MV-4-11 (cell line): Measurements from ENCODE around the gene LGALS7B.
"Not testable (repeated sequence)": the region's sequence is repeated elsewhere in the genome, so short reads cannot be mapped to it uniquely, and the experiment has no call there.

Source experiments
- DNase-seq: peaks from one replicate; lab custom pipeline; 2025; lab: John Stamatoyannopoulos, UW

The LGALS7B gene

DNA sequence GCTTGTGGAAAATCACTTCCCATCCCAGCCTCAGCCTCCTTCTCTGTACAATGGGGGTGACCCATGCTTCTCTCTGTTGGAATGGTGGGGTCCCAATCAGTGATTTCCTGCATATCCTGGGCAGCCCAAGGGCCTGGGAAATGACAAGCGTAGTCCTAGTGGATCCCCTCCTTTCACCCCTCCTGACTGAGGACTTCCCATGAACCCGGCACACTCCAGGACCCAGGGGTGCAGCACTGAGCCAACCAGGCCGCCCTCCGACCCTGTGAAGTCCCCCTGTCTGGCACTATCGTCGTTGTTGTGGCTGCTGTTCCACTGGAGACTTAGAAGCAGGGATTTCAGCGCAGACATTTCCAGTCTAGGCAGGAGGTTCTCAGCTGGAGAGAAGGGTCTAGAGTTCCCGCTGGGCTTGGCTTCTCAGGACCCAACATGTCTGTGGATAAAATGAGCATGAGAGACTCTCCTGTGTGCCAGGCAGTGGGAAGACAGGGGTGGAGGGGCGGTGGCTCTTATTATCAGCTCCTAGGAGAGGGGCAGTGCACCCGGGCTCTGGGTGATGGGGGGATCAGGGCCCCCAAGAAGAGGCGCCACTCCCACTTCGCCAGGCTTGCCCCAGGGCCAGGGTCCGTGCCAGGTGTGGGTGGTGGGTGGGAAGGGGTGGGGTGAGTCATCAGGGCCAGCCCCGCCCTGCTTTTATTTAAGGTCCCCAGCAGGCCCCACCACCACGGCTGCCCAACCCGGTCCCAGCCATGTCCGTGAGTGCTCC is at the start of gene LGALS7B:
Gene LGALS7B (plus strand): TSS at position 723 of the 766 bp plus-strand sequence. CDS start 27 bp downstream, at position 750.
- DNase-seq: no peak

DNA sequence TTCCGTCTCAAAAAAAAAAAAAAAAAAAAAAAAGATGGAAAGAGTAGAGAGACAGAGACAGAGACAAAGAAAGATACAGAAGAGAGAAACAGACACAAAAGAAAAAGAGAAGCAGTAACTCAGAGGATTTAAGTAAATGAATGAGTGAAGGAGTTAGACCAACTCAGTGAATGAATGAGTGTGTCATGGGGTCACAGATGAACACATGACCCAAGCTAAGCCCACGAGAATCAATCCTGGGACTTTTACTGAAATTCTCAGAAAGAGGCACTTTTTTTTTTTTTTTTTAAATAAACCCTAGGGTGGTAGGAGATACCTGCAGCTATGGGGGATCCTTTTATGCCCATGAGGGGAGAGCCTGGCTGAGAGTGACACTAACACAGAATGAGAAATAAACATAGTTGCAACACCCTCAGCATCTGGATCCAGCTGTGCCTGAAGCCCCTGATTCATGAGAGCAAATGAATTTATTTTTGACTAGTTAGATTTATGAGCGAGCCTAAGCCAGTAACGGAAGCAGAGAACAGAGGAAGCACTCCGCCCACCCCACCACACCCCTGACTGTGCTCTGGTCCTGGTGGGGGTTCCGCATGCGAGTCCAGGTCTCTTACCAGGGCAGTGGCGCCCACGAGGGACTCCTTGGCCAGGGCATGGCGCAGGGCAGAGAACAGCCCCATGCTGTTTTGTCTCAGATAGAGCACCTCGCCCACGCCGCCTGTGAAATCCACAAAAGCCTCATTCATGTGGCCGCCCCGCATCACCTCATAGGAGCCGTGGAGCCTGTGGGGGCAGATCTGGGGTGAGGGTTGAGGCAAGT is 49.4 kb upstream of the LGALS7B start:
- peak; percentile 63 for DNase-seq

DNA sequence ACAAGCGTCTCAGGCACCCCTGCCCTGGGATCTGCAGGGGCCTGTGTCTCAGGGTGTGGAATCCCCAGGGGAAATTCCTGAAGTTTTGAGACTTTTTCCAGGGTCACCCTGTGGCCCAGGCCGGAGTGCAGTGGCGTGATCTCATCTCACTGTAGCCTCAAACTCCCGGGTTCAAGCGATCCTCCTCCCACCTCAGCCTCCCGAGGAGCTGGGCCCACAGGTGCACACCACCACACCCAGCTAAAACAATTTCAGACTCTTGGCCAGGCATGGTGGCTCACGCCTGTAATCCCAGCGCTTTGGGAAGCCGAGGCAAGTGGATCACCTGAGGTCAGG is 48.8 kb upstream of the LGALS7B start:
- DNase-seq: no peak

DNA sequence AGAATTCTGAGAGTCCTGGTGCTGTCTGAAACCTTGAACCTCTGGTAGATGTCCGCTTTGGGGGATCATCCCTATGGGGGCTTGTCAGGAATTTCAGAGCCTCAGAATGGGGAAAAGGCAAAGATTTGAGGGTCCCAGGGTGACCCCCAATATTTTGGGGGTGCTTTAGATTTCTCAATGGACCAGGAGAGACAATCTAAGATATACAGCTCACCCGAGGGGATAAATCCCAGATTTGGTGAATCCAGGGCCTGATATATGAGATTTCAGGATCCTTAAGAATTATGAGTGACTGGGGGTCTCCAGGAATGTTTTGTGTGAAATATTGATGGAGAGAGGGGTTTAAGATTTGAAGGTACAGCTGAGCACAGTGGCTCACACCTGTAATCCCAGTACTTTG is 48.1 kb upstream of the LGALS7B start:
- no peak for DNase-seq

DNA sequence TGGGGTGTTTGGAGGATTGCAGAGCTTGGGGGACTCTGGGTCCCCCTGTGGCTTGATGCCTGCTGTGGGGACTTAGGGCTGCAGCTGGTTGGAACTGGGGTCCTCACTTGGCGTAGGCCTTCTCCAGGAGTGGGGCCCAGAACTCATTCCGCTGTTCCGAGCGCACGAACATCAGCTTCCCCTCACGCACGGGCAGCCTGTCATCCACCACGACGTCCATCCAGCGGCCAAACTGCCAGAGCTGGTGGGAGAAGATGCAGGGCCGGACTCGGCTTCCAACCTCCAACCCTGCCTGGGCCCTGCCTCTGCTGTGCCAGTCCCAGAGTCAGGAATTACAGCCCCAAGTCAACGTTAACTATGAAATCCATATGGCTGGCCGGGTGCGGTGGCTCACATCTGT is 47.3 kb upstream of the LGALS7B start:
- DNase-seq: no peak

DNA sequence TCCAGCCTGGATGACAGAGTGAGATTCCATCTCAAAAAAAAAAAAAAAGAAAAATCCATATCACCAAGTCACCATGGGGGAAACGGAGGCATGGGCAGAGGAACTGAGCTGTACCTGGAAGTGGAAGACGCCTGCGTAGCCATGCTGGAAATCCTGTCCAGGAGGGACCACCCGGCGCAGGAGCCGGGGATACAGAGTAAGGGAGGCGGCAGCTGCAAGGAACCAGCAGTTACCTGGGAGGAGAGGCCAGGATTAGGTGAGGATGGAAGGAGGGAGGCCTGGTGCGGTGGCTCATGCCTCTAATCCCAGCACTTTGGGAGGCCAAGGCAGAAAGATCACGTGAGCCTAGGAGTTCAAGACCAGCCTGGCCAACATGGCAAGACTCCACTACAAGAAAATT is 46.7 kb upstream of the LGALS7B start:
- no peak for DNase-seq

DNA sequence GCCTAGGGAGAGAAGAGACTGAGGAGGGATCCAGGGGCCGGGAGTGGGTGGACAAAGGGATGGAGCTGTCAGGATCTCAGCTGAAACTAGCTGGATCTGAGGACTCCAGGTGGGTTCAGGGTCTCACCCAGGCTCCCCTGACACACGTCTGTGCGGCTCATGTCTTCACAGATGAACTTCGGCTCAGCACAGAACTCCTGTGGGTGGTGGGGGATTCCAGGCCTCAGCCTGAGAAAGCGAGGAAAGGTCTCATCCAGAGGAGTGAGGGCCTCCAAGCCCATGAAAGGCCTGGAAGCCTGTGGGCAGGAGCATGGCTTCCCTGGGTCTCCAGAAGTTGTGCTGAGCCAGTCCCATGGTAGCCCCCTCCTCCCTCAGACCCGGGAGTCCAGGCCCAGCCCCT is 46.1 kb upstream of the LGALS7B start:
- no peak for DNase-seq

DNA sequence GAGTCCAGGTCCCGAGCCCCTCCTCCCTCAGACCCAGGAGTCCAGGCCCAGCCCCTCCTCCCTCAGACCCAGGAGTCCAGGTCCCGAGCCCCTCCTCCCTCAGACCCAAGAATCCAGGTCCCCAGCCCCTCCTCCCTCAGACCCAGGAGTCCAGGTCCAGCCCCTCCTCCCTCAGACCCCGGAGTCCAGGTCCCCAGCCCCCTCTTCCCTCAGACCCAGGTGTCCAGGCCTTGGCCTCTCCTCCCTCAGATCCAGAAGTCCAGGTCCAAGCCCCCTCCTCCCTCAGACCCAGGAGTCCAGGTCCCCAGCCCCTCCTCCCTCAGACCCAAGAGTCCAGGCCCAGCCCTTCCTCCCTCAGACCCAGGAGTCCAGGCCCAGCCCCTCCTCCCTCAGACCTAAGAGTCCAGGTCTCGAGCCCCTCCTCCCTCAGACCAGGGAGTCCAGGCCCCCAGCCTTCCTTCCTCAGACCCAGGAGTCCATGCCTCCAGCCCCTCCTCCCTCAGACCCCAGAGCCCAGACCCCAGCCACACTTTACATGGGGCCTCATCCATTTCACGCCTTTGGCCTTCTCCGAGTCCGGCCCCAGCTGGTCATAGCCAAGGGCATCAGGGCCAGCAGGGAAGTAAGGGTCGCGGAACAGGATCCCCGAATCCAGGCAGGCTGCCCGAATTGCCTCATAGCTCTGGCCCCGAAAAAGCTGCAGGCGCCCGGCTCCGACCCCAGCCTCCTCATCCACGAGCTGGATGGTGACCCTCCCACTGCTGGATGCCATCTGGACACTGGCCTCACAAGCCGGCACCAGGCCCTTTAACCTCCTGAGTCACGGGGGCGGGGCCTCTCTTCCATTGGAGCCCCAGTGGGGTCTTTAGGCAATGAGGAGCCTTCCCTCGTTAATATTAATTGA is 45.4 kb upstream of the LGALS7B start:
- no peak for DNase-seq

DNA sequence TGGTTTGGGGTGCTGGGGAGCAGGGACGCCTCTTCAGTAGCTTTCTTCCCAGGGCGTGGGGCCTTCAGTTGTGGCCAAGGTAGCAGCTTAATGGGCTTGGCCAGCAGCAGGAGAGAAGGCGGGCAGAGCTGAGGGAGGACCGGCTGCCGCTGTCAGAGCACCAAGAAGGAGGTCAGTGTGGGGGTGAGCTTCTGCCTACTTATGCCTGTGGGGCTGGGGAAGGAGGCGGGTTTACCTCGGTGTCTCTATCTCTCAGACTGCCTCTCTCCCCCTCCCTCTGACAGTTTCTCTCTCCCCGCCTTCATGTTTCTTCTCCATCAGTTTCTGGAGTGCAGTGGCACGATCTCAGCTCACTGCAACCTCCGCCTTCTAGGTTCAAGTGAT is 44.7 kb upstream of the LGALS7B start, which contains the start of gene CAPN12:
Gene CAPN12 (minus strand): TSS at position 177 of the 384 bp plus-strand sequence. CDS start 309 bp downstream, outside the sequence.
- DNase-seq: no peak

DNA sequence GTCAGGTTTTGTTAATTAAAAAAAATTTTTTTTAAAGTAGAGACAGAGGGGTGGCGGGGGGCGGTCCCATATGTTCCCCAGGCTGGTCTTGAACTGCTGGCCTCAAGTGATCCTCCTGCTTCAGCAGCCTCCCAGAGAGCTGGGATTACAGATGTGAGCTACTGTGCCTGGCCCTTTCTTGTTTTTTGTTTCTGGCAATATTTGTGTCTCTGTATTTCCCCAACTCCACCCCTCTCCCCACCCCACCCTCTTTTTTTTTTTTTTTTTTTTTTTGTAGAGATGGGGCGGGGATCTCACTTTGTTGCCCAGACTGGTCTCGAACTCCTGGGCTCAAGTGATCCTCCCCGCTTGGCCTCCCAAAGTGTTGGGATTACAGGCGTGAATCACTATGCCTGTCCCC is 44.1 kb upstream of the LGALS7B start:
- DNase-seq: no peak

DNA sequence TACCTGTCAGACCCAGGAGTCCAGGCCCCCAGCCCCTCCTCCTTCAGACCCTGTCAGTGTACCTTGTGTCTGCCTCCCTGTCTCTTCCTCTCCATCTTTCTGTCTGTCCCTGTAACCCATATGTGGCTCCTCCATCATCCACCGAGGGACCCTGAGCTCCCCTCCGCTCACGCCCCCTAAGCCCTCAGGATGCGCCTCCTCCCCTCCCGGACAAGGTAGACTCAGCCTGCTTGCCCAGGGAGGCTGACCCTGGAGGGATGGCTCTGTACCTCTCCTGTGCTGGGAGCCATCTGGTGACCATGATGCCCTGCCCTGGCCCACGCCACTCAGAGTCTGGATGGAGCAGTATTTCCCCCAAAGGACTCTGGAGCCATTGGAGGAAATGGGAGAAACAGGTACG is 43.7 kb upstream of the LGALS7B start:
- no peak for DNase-seq

DNA sequence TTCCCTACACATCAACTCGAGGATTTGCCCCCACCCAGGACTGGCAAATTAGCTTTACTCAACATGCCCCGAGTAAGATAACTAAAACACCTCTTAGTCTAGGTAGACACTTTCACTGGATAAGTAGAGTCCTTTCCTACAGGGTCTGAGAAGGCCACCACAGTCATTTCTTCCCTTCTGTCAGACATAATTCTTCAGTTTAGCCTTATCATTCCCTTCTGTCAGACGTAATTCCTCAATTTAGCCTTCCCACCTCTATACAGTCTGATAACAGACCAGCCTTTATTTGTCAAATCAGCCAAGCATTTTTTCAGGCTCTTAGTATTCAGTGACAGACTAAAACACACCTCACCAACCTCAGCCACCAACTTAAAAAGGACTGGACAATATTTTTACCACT is 35.2 kb upstream of the LGALS7B start:
- DNase-seq: not testable (repeated sequence)

DNA sequence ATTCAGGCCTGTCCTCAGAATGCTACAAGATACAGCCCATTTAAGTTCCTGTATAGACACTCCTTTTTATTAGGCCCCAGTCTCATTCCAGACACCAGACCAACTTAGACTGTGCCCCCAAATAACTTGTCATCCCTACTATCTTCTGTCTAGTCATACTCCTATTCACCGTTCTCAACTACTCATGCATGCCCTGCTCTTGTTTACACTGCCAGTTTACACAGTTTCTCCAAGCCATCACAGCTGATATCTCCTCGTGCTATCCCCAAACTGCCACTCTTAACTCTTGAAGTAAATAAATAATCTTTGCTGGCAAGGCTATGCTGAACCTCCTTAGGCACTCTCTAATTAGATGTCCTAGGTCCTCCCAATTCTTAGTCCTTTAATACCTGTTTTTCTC is 34.8 kb upstream of the LGALS7B start:
- DNase-seq: not testable (repeated sequence)

DNA sequence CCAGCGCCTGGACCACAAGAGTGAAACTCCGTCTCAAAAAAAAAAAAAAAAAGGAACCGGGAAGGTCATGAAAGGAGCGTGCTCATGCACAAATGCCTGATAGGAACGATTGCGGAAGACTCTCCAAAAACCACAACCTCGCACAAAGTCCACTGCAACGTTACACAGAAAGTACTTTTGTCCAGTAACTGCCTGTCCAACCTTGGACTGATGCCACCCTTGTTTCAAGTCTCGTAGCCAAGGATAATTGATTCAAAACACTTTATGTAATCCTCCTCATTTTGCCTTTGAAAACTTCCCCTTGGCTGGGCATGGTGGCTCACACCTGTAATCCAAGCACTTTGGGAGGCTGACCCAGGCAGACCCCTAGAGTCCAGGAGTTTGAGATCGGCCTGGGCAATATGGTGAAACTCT is 29.4 kb upstream of the LGALS7B start:
- DNase-seq: peak; percentile 96

DNA sequence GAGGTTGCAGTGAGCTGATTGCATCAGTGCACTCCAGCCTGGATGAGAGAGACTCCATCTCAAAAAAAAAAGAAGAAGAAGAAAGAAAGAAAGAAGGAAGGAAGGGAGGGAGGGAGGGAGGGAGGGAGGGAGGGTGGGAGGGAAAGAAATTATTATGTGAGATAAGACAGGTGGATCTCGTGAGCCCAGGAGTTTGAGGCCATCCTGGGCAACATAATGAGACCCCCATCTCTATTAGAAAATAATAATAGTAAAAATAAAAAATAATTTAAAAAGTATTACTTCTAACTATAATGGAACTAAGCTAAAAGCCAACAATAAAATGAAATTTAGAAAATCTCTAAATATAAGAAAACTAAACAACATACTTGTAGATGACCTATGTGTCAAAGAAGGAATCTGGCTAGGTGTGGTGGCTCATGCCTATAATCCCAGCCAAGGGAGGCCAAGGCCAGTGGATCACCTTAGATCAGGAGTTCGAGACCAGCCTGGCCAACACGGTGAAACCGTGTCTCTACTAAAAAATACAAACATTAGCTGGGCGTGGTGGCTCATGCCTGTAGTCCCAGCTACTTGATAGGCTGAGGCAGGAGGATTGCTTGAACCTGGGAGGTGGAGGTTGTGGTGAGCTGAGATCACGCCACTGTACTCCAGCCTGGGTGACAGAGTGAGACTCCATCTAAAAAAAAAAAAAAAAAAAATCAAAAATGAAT is 28.0 kb upstream of the LGALS7B start:
- not testable (repeated sequence) for DNase-seq

DNA sequence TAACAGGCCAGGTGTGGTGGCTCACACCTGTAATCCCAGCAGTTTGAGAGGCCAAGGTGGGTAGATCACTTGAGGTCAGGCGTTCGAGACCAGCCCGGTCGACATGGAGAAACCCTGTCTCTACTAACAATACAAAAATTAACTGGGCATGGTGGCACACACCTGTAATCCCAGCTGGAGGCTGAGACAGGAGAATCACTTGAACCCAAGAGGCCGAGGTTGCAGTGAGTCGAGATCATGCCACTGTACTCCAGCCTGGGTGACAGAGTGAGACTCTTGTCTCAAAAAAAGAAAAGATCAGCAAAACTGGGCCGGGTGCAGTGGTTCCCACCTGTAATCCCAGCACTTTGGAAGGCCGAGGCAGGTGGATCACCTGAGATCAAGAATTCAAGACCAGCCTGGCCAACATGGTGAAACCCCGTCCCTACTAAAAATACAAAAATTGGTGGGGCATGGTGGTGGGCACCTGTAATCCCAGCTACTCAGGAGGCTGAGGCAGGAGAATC is 27.1 kb upstream of the LGALS7B start:
- not testable (repeated sequence) for DNase-seq

DNA sequence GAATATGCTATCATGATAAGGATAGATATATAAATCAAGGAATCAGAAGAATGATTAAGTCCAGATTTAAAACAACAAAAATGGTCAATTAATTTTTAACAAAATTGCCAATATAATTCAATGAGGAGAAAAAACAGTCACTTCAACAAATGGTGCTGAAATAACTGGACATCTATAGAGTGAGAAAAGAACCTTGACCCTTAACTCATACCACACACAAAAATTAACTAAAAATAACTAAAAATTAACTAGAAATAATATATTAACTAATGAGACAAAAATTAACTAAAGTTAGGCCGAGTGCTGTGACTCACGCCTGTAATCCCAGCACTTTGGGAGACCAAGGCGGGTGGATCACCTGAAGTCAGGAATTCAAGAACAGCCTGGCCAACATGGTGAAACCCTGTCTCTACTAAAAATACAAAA is 25.2 kb upstream of the LGALS7B start:
- no peak for DNase-seq

DNA sequence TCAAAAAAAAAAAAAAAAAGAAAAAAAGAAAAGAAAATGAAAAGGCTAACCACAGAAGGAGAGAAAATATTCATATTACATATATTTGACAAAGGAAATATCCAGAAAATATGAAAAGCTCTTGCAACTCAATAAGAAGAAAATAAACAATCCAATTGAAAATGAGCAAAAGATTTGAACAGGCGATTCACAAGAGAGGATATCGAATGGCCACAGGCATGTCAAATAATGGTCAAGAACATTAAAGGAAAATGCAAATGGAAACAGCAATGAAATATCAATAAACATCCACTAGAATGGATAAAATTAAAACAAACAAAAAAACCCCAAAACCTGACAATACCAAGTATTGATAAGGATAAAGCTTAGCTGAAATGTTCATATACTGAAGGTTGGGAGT is 23.8 kb upstream of the LGALS7B start:
- DNase-seq: no peak

DNA sequence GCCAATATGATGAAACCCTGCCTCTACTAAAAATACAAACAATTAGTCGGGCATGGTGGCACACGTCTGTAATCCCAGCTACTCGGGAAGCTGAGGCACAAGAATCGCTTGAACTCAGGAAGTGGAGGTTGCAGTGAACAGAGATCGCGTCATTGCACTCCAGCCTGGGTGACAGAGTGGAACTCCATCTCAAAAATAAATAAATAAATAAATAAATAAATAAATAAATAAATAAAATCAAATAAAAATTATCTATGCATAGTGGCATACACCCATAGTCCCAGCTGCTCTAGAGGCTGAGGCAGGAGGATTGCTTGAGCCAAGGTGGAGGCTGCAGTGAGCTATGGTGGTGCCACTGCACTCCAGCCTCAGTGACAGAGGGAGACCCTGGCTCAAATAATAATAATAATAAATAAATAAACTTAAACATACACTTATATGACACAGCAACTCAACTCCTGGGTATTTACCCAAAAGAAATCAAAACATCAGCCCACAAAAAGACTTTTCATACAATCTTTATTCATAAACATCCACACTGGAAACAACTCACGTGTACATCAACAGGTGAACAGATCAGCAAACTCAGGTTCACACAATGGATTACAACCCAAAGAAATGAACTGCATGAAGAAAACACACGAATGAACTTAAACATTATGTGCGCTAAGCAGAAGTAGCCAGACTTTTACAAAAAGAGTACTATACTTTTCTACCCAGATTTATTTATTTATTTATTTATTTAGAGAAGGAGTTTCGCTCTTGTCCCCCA is 22.5 kb upstream of the LGALS7B start:
- no peak for DNase-seq

DNA sequence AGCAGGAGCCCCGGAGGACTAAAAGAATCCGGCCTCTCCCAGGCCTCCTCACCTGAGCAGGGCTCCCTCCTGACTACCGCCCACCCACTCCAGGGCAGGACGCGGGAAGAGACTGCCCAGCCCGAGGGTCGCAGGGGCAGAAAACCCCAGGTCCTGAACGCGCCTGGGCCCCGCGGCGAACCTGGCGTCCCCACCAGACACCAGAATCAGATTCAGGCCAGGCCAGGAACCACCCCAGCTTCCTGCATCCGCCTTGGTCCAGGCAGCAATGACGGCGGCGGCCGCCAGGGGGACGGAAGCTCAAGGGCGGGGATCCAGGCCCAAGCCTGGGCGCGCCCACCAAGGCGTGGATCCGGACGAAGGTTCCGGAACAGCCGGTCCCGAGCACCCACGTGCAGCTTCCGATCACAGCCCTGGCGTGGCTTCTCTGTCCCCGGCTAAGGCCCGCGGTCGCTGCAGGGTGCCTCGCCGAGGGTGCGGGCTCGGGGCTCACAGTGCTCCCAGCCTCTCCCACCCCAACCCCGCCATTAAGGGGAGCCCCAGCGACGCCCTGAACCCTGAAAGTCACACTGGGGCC is 19.3 kb upstream of the LGALS7B start:
- DNase-seq: peak; percentile 68
